ENCODE measurements around the gene INTS11. TPM values are rescaled to one million over a fixed set of nuclear protein-coding genes. Genes with fewer than 3 reads are reported as not detected.

Gene INTS11
- total RNA-seq, 2 experiments from 2014 or later = 111 to 113 TPM

- Mint-ChIP-seq H3K9me3 (no peaks in the 10 kb centered on the region), H3K27me3 (no peaks in the 10 kb centered on the region), H3K36me3 (no peaks in the 10 kb centered on the region), H3K27ac (no peak overlapping the region), H3K4me3 (no peak overlapping the region), H3K4me1 (no peaks in the 10 kb centered on the region)
- no peak for DNase-seq
Observed at GRCh38 chr1:1286313-1287261, 37.9 kb downstream of the INTS11 start.

- H3K4me3 Mint-ChIP-seq = no peak overlapping the region
- no peaks in the 10 kb centered on the region for H3K4me1 Mint-ChIP-seq
- H3K27ac Mint-ChIP-seq = no peak overlapping the region
- H3K36me3 Mint-ChIP-seq = no peaks in the 10 kb centered on the region
- no peaks in the 10 kb centered on the region for H3K9me3 Mint-ChIP-seq
- DNase-seq = no peak
- no peaks in the 10 kb centered on the region for H3K27me3 Mint-ChIP-seq
Observed at GRCh38 chr1:1285611-1286311, 38.7 kb downstream of the INTS11 start.

DNA sequence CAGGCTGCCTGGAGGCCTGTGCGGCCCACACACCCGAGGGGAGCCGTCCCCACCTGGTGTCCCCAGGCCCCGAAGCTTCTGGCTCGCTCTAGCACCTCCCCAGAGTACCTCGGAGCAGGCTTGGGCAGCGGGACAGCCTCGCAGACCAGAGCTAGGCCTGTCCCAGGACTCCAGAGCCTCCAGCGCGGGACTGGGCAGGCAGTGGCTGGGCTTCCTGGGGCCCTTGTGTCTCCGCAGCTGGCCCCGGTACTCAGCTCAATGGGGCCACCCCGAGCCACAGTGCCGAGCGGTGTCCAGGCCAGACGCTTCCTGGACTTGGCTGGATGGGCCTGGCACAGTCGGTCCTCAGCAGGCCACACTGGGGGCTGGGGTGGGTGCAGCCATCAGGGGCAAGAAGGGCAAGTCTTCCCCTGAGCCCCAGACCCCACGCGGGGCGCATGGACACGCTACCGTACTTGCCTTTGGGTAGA, 39.3 kb downstream of the INTS11 start:
- no peak for DNase-seq
- no peaks in the 10 kb centered on the region for H3K9me3 Mint-ChIP-seq
- H3K27me3 Mint-ChIP-seq = no peaks in the 10 kb centered on the region
- H3K4me1 Mint-ChIP-seq = no peaks in the 10 kb centered on the region
- no peaks in the 10 kb centered on the region for H3K36me3 Mint-ChIP-seq
- H3K4me3 Mint-ChIP-seq = no peak overlapping the region
- no peak overlapping the region for H3K27ac Mint-ChIP-seq

DNA sequence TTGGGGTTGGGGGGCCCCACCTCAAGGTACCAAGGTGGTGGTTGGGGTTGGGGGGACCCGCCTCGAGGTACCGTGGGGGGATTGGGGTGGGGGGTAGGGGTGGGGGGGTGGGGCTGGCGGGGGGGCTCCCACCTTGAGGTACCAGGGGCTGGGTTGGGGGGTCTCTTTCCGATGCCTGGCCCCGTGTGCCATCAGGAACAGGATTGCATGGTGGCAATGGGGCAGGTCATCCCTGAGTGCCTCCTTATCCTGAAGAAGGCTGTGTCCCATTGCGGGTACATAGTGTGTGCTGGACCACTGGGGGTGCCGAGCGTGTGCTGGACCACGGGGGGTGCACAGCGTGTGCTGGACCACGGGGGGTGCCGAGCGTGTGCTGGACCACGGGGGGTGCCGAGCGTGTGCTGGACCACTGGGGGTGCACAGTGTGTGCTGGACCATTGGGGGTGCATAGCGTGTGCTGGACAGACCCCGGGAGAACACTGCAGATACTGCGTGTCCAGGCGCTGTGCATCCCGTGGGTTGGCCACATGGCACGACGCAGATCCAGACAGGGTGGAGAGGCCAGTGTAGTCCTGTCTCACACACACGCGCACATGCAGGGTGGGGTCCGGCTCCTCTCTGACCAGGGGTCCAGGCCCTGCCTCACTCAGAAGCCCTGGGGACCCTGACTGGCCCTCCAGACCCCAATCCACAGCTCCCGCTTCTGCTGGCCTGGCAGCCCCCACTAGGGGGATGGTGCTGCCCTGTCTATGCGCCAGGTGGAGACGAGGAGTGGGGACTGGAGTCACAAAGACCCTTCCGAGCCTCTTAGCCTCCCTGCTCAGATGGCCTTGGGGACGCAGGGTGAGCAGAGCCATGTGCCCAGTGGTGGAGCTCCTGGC, 40.0 kb downstream of the INTS11 start:
- H3K4me1 Mint-ChIP-seq = no peaks in the 10 kb centered on the region
- H3K27ac Mint-ChIP-seq = no peak overlapping the region
- H3K9me3 Mint-ChIP-seq = no peaks in the 10 kb centered on the region
- no peaks in the 10 kb centered on the region for H3K36me3 Mint-ChIP-seq
- no peak overlapping the region for H3K4me3 Mint-ChIP-seq
- no peaks in the 10 kb centered on the region for H3K27me3 Mint-ChIP-seq
- DNase-seq = no peak

GRCh38 chr1:1283821-1284220, 40.6 kb downstream of the INTS11 start:
- Mint-ChIP-seq H3K36me3 (no peaks in the 10 kb centered on the region), H3K4me3 (no peak overlapping the region), H3K9me3 (no peaks in the 10 kb centered on the region), H3K27ac (no peak overlapping the region), H3K27me3 (no peaks in the 10 kb centered on the region), H3K4me1 (no peaks in the 10 kb centered on the region)
- DNase-seq = no peak

DNA sequence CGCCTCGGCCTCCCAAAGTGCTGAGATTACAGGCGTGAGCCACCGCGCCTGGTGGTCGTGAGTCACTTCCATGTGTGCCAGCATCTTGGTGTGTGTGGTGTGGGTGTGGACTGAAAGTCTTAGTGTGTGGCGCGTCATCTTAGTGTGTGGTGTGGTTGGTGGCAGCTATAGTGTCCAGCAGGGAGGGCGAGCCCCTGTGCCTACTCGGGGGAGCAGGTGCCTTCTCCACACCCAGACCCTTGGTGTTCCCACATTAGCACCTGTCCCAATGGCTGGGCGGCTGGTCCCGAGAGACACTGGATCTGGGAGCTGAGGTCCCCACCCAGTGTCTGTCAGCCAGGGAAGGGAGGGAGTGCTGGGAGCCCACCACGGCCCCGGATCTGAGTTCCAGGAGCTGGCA, 41.5 kb downstream of the INTS11 start:
- Mint-ChIP-seq H3K4me1 (no peaks in the 10 kb centered on the region), H3K4me3 (no peak overlapping the region), H3K36me3 (no peaks in the 10 kb centered on the region), H3K27me3 (no peaks in the 10 kb centered on the region), H3K9me3 (no peaks in the 10 kb centered on the region), H3K27ac (no peak overlapping the region)
- DNase-seq = no peak

DNA sequence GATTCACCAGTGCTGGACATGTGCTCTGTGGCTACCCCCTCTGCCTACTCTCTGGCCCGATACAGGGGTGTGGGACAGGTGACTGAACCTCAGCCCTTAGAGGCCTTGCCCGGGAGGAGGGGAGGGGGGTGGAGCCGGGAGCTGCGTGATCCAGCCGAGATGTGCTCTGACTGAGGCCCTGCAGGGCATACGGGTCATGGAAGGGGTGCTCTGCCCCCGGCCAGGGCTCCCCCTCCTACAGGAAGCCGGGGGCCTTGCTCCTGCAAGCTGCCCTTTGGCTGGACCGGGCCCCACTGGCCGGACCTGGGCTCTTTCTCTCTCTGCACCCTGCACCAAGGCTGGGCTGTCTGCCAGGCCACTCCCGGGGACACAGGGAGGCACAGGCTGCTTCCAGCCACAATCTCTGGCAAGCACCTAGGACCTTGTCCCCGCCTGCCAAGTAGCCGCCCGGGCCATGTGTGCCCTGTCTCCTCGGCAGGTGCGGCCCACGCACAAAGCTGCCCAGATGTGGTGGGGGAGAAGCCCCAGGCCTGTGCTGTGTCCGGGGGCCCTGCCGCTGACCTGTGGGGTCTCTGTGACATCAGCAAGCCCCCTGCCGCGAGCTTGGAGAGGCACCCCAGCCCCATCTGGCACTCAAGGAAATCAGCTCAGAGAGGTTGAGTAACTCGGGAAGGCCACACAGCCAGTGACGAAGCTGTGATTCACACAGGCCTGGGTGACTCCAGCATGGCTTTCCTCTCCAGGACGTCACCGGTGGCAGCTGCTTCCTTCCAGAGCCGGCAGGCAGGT, 42.7 kb downstream of the INTS11 start:
- DNase-seq = no peak
- Mint-ChIP-seq H3K27ac (no peak overlapping the region), H3K4me3 (no peak overlapping the region), H3K36me3 (no peaks in the 10 kb centered on the region), H3K9me3 (no peaks in the 10 kb centered on the region), H3K4me1 (no peaks in the 10 kb centered on the region), H3K27me3 (no peaks in the 10 kb centered on the region)

DNA sequence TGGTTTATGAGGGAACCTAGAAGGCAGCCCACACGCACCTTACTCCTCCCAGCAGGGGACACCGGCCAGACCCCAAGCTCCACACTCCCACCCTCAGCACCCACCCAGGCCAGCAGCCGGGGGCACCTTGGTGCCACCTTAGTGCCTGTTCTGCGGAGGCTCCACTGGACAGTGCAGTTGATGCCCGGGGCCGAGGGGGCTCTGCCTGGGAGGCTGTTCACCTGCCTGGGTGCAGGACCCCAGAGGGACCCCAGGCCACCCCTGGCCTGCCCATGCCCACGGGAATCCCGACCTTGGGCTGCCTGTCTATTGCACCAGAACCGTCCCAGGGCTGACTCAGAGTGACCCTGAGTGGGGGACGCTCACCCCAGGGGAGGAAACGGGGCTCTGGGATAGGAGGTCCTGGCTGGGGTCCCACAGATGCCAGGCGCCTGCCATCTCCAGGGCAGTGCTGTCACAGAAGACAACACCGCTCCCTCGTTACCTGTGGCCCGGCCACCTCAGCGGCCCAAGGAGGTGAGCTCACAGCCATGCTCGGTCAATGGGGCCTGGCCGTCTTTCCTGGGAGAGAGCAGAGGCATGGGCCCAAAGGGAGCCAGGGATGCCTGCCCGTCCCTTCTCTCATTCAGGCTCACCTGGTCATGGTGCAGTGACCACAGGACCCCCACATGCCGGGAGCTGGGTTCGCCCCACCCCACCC, 43.5 kb downstream of the INTS11 start:
- no peak overlapping the region for H3K27ac Mint-ChIP-seq

GRCh38 chr1:1279028-1279427, 45.4 kb downstream of the INTS11 start:
- no peak overlapping the region for H3K27ac Mint-ChIP-seq
- no peak for DNase-seq
- H3K4me1 Mint-ChIP-seq = peaks cover 6% of the 10 kb centered on the region
- no peaks in the 10 kb centered on the region for H3K36me3 Mint-ChIP-seq
- H3K9me3 Mint-ChIP-seq = no peaks in the 10 kb centered on the region
- H3K27me3 Mint-ChIP-seq = no peaks in the 10 kb centered on the region
- no peak overlapping the region for H3K4me3 Mint-ChIP-seq

More for the DNA sequence above, 43.5 kb downstream of the INTS11 start:
- DNase-seq = no peak
- H3K4me3 Mint-ChIP-seq = no peak overlapping the region
- no peaks in the 10 kb centered on the region for H3K36me3 Mint-ChIP-seq
- no peaks in the 10 kb centered on the region for H3K4me1 Mint-ChIP-seq
- H3K9me3 Mint-ChIP-seq = no peaks in the 10 kb centered on the region
- H3K27me3 Mint-ChIP-seq = no peaks in the 10 kb centered on the region

DNA sequence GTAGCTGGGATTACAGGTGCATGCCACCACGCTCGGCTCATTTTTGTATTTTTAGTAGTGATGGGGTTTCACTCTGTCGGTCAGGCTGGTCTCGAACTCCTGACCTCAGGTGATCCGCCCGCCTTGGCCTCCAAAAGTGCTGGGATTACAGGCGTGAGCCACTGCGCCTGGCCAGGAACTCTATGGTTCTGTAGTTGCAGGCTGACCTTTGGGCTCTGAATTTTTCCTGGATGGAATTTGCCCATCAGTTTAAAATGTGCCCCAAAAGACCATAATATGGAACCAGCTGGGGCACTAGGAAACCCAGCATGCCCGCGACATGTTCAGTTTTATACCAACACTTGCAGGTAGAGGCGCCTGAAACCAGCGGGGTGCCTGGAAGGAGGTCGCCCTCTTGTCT, 45.8 kb downstream of the INTS11 start:
- no peak overlapping the region for H3K27ac Mint-ChIP-seq
- no peaks in the 10 kb centered on the region for H3K36me3 Mint-ChIP-seq
- H3K9me3 Mint-ChIP-seq = no peaks in the 10 kb centered on the region
- H3K4me3 Mint-ChIP-seq = no peak overlapping the region
- peaks cover 6% of the 10 kb centered on the region for H3K4me1 Mint-ChIP-seq
- DNase-seq = no peak
- no peaks in the 10 kb centered on the region for H3K27me3 Mint-ChIP-seq

DNA sequence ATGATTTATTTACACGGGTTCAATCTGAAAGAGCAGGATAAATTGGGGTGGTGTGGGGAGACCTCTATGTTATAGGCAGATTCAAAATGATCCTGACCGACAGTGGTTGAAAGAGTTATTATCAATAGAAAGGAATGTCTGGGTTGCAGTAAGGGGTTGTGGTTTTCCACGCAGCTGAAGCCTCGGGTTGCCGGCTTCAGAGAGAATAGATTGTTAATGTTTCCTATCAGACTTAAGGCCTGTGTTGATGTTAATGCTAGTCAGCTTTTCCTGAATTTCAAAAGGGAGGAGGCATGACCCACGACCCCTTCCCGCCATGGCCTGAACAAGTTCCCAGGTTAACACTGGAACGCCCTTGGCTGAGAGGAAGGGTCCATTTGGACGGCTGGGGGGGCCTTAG, 48.6 kb downstream of the INTS11 start:
- Mint-ChIP-seq H3K4me3 (no peak overlapping the region), H3K27ac (no peak overlapping the region), H3K9me3 (no peaks in the 10 kb centered on the region), H3K4me1 (peaks cover 24% of the 10 kb centered on the region), H3K36me3 (peaks cover 14% of the 10 kb centered on the region), H3K27me3 (no peaks in the 10 kb centered on the region)
- no peak for DNase-seq

DNA sequence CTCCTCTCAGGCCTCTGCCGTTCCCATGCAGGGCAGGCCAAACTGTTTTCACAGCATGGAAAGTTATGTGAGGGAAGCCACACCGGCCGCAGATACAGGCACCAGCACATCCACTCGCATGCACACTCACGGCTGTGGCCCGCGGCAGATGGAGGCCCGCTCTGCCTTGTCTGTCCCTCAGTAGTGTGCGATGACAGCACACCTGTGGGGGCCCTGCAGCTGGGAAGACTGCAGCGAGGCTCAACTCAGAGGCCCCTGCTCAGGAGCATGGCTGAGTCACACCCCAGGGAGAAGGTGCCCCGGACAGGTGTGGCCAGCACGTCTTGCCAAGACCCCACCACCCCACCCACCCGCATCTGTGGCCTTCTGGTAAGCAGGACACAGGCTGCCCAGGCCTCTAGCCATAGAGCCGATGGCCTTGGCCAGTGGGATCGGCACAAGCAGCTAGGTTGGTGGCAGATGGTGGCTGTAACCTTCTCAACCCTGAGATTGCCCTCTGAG, 49.5 kb downstream of the INTS11 start:
- Mint-ChIP-seq H3K4me3 (peak overlapping the region; percentile 79), H3K9me3 (no peaks in the 10 kb centered on the region), H3K36me3 (peaks cover 23% of the 10 kb centered on the region), H3K27ac (no peak overlapping the region), H3K27me3 (no peaks in the 10 kb centered on the region), H3K4me1 (peaks cover 32% of the 10 kb centered on the region)
- no peak for DNase-seq

DNA sequence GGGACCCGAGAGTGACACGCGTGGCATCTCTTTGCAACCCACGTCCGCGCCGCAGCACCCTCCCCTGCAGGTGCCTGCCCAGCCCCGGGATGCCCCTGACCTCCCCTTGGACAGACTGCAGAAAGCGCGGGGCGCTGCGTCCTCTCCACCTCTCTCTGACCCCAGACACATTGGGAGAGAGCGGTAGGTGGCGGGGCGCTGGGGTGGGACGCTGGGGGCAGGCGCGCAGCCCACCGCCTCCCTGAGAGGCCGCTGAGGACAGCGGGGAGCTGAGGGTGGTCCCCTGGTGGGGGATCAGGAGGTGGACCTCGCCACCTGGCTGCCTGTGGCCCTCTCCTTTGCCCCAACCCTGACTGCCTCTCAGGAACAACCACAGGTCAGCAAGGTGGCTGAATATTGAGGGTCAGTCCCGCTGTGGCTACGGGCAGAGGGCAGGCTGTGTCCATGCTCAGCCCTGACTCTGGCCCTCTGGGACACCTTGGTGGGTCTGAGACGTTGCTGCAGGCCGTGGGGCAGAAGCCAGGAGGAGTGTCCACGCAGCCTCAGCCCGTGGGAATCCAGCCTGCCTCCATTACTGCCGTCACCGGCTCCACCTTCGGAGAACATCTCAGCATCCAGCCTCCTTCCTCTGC, 50.0 kb downstream of the INTS11 start:
- H3K9me3 Mint-ChIP-seq = no peaks in the 10 kb centered on the region
- no peak overlapping the region for H3K27ac Mint-ChIP-seq

More for the DNA sequence above, 50.0 kb downstream of the INTS11 start:
- Mint-ChIP-seq H3K36me3 (peaks cover 26% of the 10 kb centered on the region), H3K27me3 (no peaks in the 10 kb centered on the region), H3K4me3 (peak overlapping the region; percentile 79), H3K4me1 (peaks cover 36% of the 10 kb centered on the region)
- DNase-seq = no peak

All from activated naive CD8-positive, alpha-beta T cell treated with anti-CD3 and anti-CD28 coated beads for 36 hours (primary cell).